HL-60 (cell line): ENCODE results near the gene BCL2L12.

ENCODE experiments used
- GABPA ChIP-seq: IDR thresholded peaks from 2 replicates; pipeline ENCODE4 v1.6.1; 2012; ENCODE audit warnings: low read depth
- POLR2AphosphoS5 ChIP-seq: IDR thresholded peaks from 2 replicates; pipeline ENCODE4 v1.6.1; 2012; ENCODE audit warnings: low read depth
- REST ChIP-seq: IDR thresholded peaks from 2 replicates; pipeline ENCODE4 v1.6.1; 2012; ENCODE audit warnings: low read depth; ENCODE audit not compliant: insufficient replicate concordance
- SPI1 ChIP-seq: IDR thresholded peaks from 2 replicates; pipeline ENCODE4 v1.6.1; 2012; ENCODE audit warnings: low read depth, mild to moderate bottlenecking, borderline replicate concordance
- TF ChIP-seq, protein P1 (sequence below): IDR thresholded peaks from one replicate; pipeline ENCODE4 v1.5.1; 2011; ENCODE audit warnings: low read length, control low read depth, inconsistent platforms; ENCODE audit not compliant: insufficient read depth

- TF ChIP-seq, protein P1, sequence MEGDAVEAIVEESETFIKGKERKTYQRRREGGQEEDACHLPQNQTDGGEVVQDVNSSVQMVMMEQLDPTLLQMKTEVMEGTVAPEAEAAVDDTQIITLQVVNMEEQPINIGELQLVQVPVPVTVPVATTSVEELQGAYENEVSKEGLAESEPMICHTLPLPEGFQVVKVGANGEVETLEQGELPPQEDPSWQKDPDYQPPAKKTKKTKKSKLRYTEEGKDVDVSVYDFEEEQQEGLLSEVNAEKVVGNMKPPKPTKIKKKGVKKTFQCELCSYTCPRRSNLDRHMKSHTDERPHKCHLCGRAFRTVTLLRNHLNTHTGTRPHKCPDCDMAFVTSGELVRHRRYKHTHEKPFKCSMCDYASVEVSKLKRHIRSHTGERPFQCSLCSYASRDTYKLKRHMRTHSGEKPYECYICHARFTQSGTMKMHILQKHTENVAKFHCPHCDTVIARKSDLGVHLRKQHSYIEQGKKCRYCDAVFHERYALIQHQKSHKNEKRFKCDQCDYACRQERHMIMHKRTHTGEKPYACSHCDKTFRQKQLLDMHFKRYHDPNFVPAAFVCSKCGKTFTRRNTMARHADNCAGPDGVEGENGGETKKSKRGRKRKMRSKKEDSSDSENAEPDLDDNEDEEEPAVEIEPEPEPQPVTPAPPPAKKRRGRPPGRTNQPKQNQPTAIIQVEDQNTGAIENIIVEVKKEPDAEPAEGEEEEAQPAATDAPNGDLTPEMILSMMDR: no peak
- TF ChIP-seq REST (no peak), GABPA (no peak), SPI1 (no peak), POLR2AphosphoS5 (no peak)
Observed at GRCh38 chr19:49658139-49658517, 7.6 kb upstream of the BCL2L12 start.
